CD4-positive, alpha-beta memory T cell (primary cell): ENCODE data around the gene EFNA5. TPM values are rescaled to one million over a fixed set of nuclear protein-coding genes. Genes with fewer than 3 reads are reported as not detected.
A peak's percentile ranks its signal among the peaks of the same experiment; 100 is the strongest.

Experiments
- CTCF ChIA-PET: fragments of 350-600 bp; sonication (Branson Sonifier 250); formaldehyde crosslinking; loops from one replicate; lab custom pipeline; 2021; ENCODE audit warnings: inconsistent platforms; ENCODE audit not compliant: partially characterized antibody; lab: Charles Lee
- POLR2A ChIA-PET: fragments of 350-600 bp; sonication (Branson Sonifier 250); formaldehyde crosslinking; loops from one replicate; lab custom pipeline; 2021; ENCODE audit not compliant: partially characterized antibody; lab: Charles Lee
- DNase-seq, 5 donors: peaks; one replicate each; pipeline versions ENCODE4 v3.0.0 to v3.0.0-alpha.2; 2020 to 2022; ENCODE audit warnings: mixed read lengths in 1 of 5
- H3K27ac ChIP-seq: one replicate; pipeline ENCODE4 v1.7.0; 2013; ENCODE audit warnings: low read depth, low read length
- H3K27me3 ChIP-seq: 2 replicates; pipeline ENCODE4 v1.7.0; 2013; ENCODE audit warnings: mild to moderate bottlenecking, low read length, moderate library complexity; ENCODE audit not compliant: insufficient read depth
- H3K36me3 ChIP-seq: 2 replicates; pipeline ENCODE4 v1.7.0; 2013; ENCODE audit warnings: mild to moderate bottlenecking, low read length, moderate library complexity; ENCODE audit not compliant: insufficient read depth
- H3K4me1 ChIP-seq: 2 replicates; pipeline ENCODE4 v1.7.0; 2013; ENCODE audit warnings: mild to moderate bottlenecking, low read length, moderate library complexity; ENCODE audit not compliant: insufficient read depth
- H3K4me3 ChIP-seq, 2 donors: one replicate each; pipeline ENCODE4 v1.7.0; 2013; ENCODE audit warnings: low read length in 2 of 2, mild to moderate bottlenecking in 1 of 2
- H3K9me3 ChIP-seq, 2 donors: one replicate each; pipeline ENCODE4 v1.7.0; 2013; ENCODE audit warnings: low read length in 2 of 2, control low read depth in 1 of 2; ENCODE audit not compliant: control insufficient read depth in 1 of 2
- H3K27ac Mint-ChIP-seq, 7 donors: one replicate each; pipeline ENCODE4 v1.8.0; 2020 to 2021; ENCODE audit warnings: mixed read lengths in 7 of 7, mild to moderate bottlenecking in 6 of 7, inconsistent platforms in 3 of 7, moderate library complexity in 3 of 7
- H3K27me3 Mint-ChIP-seq, 2 donors: one replicate each; pipeline ENCODE4 v1.8.0; 2020 to 2021; ENCODE audit warnings: mixed read lengths in 2 of 2
- H3K36me3 Mint-ChIP-seq, 2 donors: one replicate each; pipeline ENCODE4 v1.8.0; 2020 to 2021; ENCODE audit warnings: mixed read lengths in 2 of 2, inconsistent platforms in 1 of 2, mild to moderate bottlenecking in 1 of 2
- H3K4me1 Mint-ChIP-seq, 4 donors: one replicate each; pipeline ENCODE4 v1.8.0; 2020 to 2021; ENCODE audit warnings: mixed read lengths in 4 of 4, mild to moderate bottlenecking in 1 of 4
- H3K4me3 Mint-ChIP-seq, 8 donors: one replicate each; pipeline ENCODE4 v1.8.0; 2020 to 2021; ENCODE audit warnings: mixed read lengths in 8 of 8, mild to moderate bottlenecking in 7 of 8, moderate library complexity in 6 of 8, inconsistent platforms in 3 of 8
- H3K9me3 Mint-ChIP-seq, 8 donors: one replicate each; pipeline ENCODE4 v1.8.0; 2020 to 2021; ENCODE audit warnings: mixed read lengths in 8 of 8, mild to moderate bottlenecking in 5 of 8, inconsistent platforms in 3 of 8, moderate library complexity in 1 of 8
- intact Hi-C: fragments of 100-400 bp; cut with micrococcal nuclease; formaldehyde crosslinking; loops from one replicate; pipeline ENCODE4 v1.15.1; 2023
- polyA plus RNA-seq, 2 donors: library from polyadenylated mRNA; unstranded; fragments of 300-500 nt; fragmentation: Illumina TruSeq; gene quantifications; one replicate each; pipeline ENCODE4 v1.2.3, GENCODE V29; 2021
- total RNA-seq, 2 experiments: library from RNA; stranded (reverse); gene quantifications; one replicate each; pipeline ENCODE4 v1.2.3, GENCODE V29; 2021

Gene EFNA5
- total and polyA plus RNA-seq, 4 experiments from 2014 or later: not detected

GRCh38 chr5:107577394-107577950 is 93.3 kb downstream of the EFNA5 start:
- Histone ChIP-seq H3K27me3 (no peaks in the 10 kb centered on the region), H3K27ac (no peak overlapping the region), H3K9me3 (no peaks in the 10 kb centered on the region), H3K4me3 (no peak overlapping the region), H3K4me1 (no peaks in the 10 kb centered on the region), H3K36me3 (no peaks in the 10 kb centered on the region)
- ChIA-PET CTCF (no interaction called here), POLR2A (no interaction called here)
- Mint-ChIP-seq H3K4me3 (no peak overlapping the region), H3K27ac (no peak overlapping the region), H3K27me3 (peaks cover 6 to 14% of the 10 kb centered on the region in 2 donors), H3K4me1 (no peaks in the 10 kb centered on the region), H3K36me3 (no peaks in the 10 kb centered on the region), H3K9me3 (no peaks in the 10 kb centered on the region)
- intact Hi-C loops: no loop called here
- no peak for DNase-seq

DNA sequence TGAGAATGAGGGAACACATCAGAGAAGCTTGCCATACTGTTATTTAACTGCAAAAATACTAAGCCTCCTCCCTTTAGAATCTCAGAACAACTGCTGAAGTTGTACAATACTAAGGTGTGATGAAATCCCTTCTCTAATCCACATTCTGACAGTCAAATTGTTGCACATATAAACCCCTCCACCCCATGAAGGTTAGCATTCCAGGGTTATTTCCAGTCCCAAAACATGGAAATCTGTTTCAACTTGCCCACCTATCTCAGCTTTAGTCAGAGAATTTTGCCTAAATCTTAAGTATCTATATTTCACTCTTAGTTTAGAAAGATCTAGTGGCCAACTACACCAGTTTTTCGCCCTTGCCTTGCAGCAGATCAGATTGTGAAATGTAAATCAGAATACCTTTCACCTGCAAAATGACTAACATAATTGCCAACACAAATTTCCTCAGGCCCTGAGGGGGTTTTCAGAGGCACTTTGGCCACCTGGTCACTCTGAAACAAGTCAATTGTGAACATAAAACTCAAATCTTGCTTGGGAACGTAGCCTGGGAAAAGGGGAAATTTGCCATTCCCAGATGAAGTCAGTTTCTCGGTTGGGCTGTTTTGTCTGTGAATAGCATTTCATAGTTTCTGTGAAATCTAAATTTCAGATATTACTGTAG is 93.9 kb downstream of the EFNA5 start:
- DNase-seq: no peak
- Mint-ChIP-seq H3K36me3 (no peaks in the 10 kb centered on the region), H3K27ac (no peak overlapping the region), H3K4me3 (no peak overlapping the region), H3K4me1 (peaks cover 1 to 4% (median 3%) of the 10 kb centered on the region in 4 donors), H3K9me3 (no peaks in the 10 kb centered on the region), H3K27me3 (peaks cover 10 to 17% of the 10 kb centered on the region in 2 donors)
- ChIA-PET CTCF (no interaction called here), POLR2A (no interaction called here)
- no peak overlapping the region for H3K27ac ChIP-seq
- H3K36me3 ChIP-seq: no peaks in the 10 kb centered on the region
- no peaks in the 10 kb centered on the region for H3K27me3 ChIP-seq
- no peaks in the 10 kb centered on the region for H3K9me3 ChIP-seq
- intact Hi-C loops: no loop called here
- no peaks in the 10 kb centered on the region for H3K4me1 ChIP-seq
- H3K4me3 ChIP-seq: no peak overlapping the region

GRCh38 chr5:107576155-107576554 is 94.6 kb downstream of the EFNA5 start:
- intact Hi-C loops: no loop called here

GRCh38 chr5:107574287-107574686 is 96.5 kb downstream of the EFNA5 start:
- Mint-ChIP-seq H3K4me3 (no peak overlapping the region), H3K36me3 (no peaks in the 10 kb centered on the region), H3K9me3 (no peaks in the 10 kb centered on the region), H3K27me3 (peaks cover 7 to 13% of the 10 kb centered on the region in 2 donors), H3K27ac (no peak overlapping the region), H3K4me1 (peaks cover 9 to 22% (median 16%) of the 10 kb centered on the region in 4 donors)
- POLR2A ChIA-PET: no interaction called here
- peaks cover 10% of the 10 kb centered on the region for H3K4me1 ChIP-seq
- H3K4me3 ChIP-seq: no peak overlapping the region
- intact Hi-C loops: loop anchor here (5.0 kb wide), 1 partner anchor 773 kb away; no protein-coding TSS in a partner anchor
- no peak for DNase-seq
- CTCF ChIA-PET: interaction anchor here (1.3 kb wide), 1 partner anchor 9 kb away, joined by 3 read pairs; no protein-coding TSS in a partner anchor
- H3K9me3 ChIP-seq: no peaks in the 10 kb centered on the region
- no peaks in the 10 kb centered on the region for H3K36me3 ChIP-seq
- no peak overlapping the region for H3K27ac ChIP-seq
- no peaks in the 10 kb centered on the region for H3K27me3 ChIP-seq

More at GRCh38 chr5:107576155-107576554, 94.6 kb downstream of the EFNA5 start:
- Histone ChIP-seq H3K4me3 (no peak overlapping the region), H3K27ac (no peak overlapping the region), H3K27me3 (no peaks in the 10 kb centered on the region), H3K9me3 (no peaks in the 10 kb centered on the region), H3K4me1 (peaks cover 5% of the 10 kb centered on the region), H3K36me3 (no peaks in the 10 kb centered on the region)
- DNase-seq: no peak
- Mint-ChIP-seq H3K4me3 (no peak overlapping the region), H3K36me3 (no peaks in the 10 kb centered on the region), H3K9me3 (no peaks in the 10 kb centered on the region), H3K27me3 (peaks cover 7 to 16% of the 10 kb centered on the region in 2 donors), H3K4me1 (peaks cover 5 to 11% (median 9%) of the 10 kb centered on the region in 4 donors), H3K27ac (no peak overlapping the region)
- ChIA-PET POLR2A (no interaction called here), CTCF (no interaction called here)

DNA sequence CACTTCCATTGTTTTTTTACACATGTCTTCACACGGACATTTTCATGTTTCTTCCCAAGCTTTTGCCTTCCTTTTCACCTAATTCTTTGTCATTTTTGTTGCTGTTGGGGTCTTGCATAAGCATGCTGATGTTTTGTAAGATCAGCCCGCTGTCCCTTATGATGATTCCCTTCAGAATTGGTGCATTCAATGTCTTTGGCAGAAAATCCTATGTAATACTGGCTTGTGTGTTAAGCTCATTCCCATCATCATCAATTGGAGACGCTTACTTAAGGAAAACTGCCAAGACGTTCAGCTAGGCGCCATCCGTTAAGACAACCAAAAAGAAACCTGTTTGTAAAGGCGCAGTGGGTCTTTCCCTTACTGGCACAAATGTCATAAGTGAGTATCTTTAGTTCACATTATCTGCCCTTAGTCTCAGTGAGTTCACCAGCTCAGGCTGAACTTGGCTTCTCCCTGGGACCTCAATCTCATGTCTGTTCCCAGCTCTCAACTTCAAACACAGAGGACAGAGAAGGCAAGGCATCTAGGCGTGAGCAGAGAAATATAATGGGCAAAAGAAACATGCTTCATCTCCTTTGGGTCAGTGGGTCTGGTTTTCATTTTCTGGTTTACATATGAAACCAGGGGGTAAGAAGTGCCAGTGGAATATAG is 97.9 kb downstream of the EFNA5 start:
- H3K27me3 Mint-ChIP-seq: peaks cover 9 to 13% of the 10 kb centered on the region in 2 donors
- DNase-seq: no peak
- Histone ChIP-seq H3K36me3 (no peaks in the 10 kb centered on the region), H3K4me3 (no peak overlapping the region), H3K27me3 (no peaks in the 10 kb centered on the region), H3K9me3 (no peaks in the 10 kb centered on the region), H3K4me1 (peaks cover 10% of the 10 kb centered on the region), H3K27ac (no peak overlapping the region)
- POLR2A ChIA-PET: no interaction called here
- peak overlapping the region in 4 of 8 donors; percentile 3 to 27 (median 19) for H3K4me3 Mint-ChIP-seq
- H3K27ac Mint-ChIP-seq: no peak overlapping the region
- H3K36me3 Mint-ChIP-seq: no peaks in the 10 kb centered on the region
- H3K4me1 Mint-ChIP-seq: peaks cover 9 to 22% (median 16%) of the 10 kb centered on the region in 4 donors
- intact Hi-C loops: loop anchor here (5.0 kb wide), 1 partner anchor 774 kb away; no protein-coding TSS in a partner anchor
- no peaks in the 10 kb centered on the region for H3K9me3 Mint-ChIP-seq
- CTCF ChIA-PET: interaction anchor here (0.6 to 4.1 kb wide), 29 partner anchors 8 to 236 kb away, joined by 3 to 42 read pairs (median 4); no protein-coding TSS in a partner anchor

DNA sequence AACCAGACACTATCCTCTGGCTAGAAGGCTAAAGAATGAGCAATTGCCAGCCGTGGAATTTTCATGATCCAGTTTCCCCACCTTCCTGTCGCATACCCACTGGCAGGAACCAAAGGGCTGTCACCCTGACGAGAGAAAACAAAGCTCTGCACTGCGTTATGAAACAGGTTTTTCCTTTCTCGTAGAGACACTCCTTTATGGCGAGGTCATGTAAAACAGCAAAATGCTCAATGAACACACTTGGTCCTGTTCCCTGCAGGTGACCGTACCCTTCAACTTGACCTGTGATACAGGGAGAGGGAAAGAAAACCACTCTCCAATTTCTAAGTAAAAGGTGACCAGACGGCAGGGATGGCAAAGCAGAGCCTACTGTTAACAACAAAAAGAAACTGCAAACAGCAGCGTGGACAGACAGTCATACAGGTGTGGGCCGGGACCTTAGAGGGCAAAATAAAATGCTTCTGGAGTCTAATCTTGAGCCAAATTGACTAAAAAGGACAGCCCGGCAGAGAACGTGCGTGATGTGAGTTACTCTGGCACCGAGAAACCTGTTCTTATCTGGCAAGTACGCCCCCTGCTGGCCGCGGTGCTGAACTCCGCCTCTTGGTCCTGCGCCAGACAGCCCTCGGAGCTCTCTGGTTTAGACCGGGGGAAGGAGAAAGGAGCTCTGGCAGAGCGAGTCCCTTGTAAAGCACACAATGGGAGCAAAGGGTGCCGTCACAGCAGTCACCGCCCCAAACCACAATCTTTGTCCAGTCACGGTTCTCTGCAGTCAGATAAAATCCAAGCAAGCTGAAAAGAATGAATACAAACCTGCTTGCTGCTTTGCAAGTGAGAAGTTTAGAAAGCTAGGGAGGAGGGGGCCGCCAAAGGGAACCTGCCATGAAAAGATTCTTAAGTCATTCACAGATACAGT is 98.9 kb downstream of the EFNA5 start:
- DNase-seq: peak; percentile 73 to 79 (median 75)
- Histone ChIP-seq H3K4me1 (peaks cover 10% of the 10 kb centered on the region), H3K27me3 (no peaks in the 10 kb centered on the region), H3K36me3 (no peaks in the 10 kb centered on the region), H3K27ac (no peak overlapping the region), H3K9me3 (no peaks in the 10 kb centered on the region), H3K4me3 (peak overlapping the region; percentile 41 to 82)
- Mint-ChIP-seq H3K4me1 (peaks cover 9 to 22% (median 16%) of the 10 kb centered on the region in 4 donors), H3K36me3 (no peaks in the 10 kb centered on the region), H3K27ac (peak overlapping the region in 4 of 7 donors; percentile 21 to 88 (median 56)), H3K9me3 (no peaks in the 10 kb centered on the region), H3K27me3 (peaks cover 9 to 13% of the 10 kb centered on the region in 2 donors), H3K4me3 (peak overlapping the region; percentile 81 to 93 (median 84))
- intact Hi-C loops: loop anchor here (5.0 kb wide), 1 partner anchor 775 kb away; no protein-coding TSS in a partner anchor
- ChIA-PET POLR2A (no interaction called here), CTCF (interaction anchor here (0.6 to 4.1 kb wide), 31 partner anchors 9 to 937 kb away, joined by 3 to 42 read pairs (median 4); no protein-coding TSS in a partner anchor)
